MCF 10A (cell line): ENCODE data around the gene KLHL15. TPM values are rescaled to one million over a fixed set of nuclear protein-coding genes. Genes with fewer than 3 reads are reported as not detected.
"Not testable (repeated sequence)": the region's sequence is repeated elsewhere in the genome, so short reads cannot be mapped to it uniquely, and the experiment has no call there.

ENCODE experiments used
- BruUV-seq: library from RNA; stranded (reverse); fragments of 400-500 nt; replicated peaks from 2 replicates; lab custom pipeline; 2021; lab: Mats Ljungman, UMichigan
- CTCF ChIA-PET: fragments of 300-600 bp; sonication (Branson Sonifier 250); formaldehyde crosslinking; extraction: SDS; loops from one replicate; lab custom pipeline; 2021; ENCODE audit warnings: antibody characterized with exemption, inconsistent platforms; lab: Yijun Ruan, JAX
- POLR2A ChIA-PET: fragments of 300-600, 350-650 bp; sonication (Branson Sonifier 250); formaldehyde crosslinking; extraction: SDS; loops from one replicate; lab custom pipeline; 2020; ENCODE audit warnings: antibody characterized with exemption, inconsistent platforms; lab: Yijun Ruan, JAX
- DNase-seq: peaks from one replicate; pipeline ENCODE4 v3.0.0-alpha.2; 2018; ENCODE audit not compliant: unreplicated experiment
- H3K27ac Mint-ChIP-seq: one replicate; pipeline ENCODE4 v1.8.0; 2022; ENCODE audit warnings: mild to moderate bottlenecking, low read depth, mixed read lengths; ENCODE audit not compliant: unreplicated experiment
- H3K27me3 Mint-ChIP-seq: one replicate; pipeline ENCODE4 v1.8.0; 2022; ENCODE audit warnings: mixed read lengths; ENCODE audit not compliant: insufficient read depth, unreplicated experiment
- H3K36me3 Mint-ChIP-seq: one replicate; pipeline ENCODE4 v1.8.0; 2022; ENCODE audit warnings: mild to moderate bottlenecking, moderate library complexity, mixed read lengths; ENCODE audit not compliant: insufficient read depth, unreplicated experiment
- H3K4me1 Mint-ChIP-seq: one replicate; pipeline ENCODE4 v1.8.0; 2022; ENCODE audit warnings: mixed read lengths; ENCODE audit not compliant: insufficient read depth, unreplicated experiment
- H3K4me3 Mint-ChIP-seq: one replicate; pipeline ENCODE4 v1.8.0; 2022; ENCODE audit warnings: mild to moderate bottlenecking, moderate library complexity, mixed read lengths; ENCODE audit not compliant: unreplicated experiment
- H3K9me3 Mint-ChIP-seq: one replicate; pipeline ENCODE4 v1.8.0; 2022; ENCODE audit warnings: mixed read lengths; ENCODE audit not compliant: unreplicated experiment
- CTCF ChIP-seq: fragments of 200-600 bp; IDR thresholded peaks from one replicate; pipeline ENCODE4 v1.8.0; 2022; ENCODE audit warnings: antibody characterized with exemption, mild to moderate bottlenecking; ENCODE audit not compliant: unreplicated experiment
- intact Hi-C: fragments of 100-400 bp; cut with micrococcal nuclease; formaldehyde crosslinking; loops from 2 replicates; pipeline ENCODE4 v1.14.1; 2022
- total RNA-seq: library from RNA; stranded (reverse); gene quantifications from 2 replicates; pipeline ENCODE4 v1.2.3, GENCODE V29; 2022

Gene KLHL15
- total RNA-seq, 1 experiment from 2014 or later: 4.8 TPM

- ChIA-PET CTCF (no interaction called here), POLR2A (no interaction called here)
- Mint-ChIP-seq H3K36me3 (peaks cover 25% of the 10 kb centered on the region), H3K27me3 (peaks cover 63% of the 10 kb centered on the region), H3K9me3 (no peaks in the 10 kb centered on the region), H3K27ac (no peak overlapping the region), H3K4me3 (no peak overlapping the region), H3K4me1 (no peaks in the 10 kb centered on the region)
- no TSS peak for BruUV-seq
- no peak for DNase-seq
- intact Hi-C loops: no loop called here
- no peak for TF ChIP-seq CTCF
Observed at GRCh38 chrX:23978491-23978890, 48.5 kb downstream of the KLHL15 start.

- H3K4me1 Mint-ChIP-seq, CTCF ChIA-PET, H3K9me3 Mint-ChIP-seq, DNase-seq, H3K4me3 Mint-ChIP-seq, BruUV-seq, H3K36me3 Mint-ChIP-seq, H3K27ac Mint-ChIP-seq, POLR2A ChIA-PET, intact Hi-C loops: not testable (repeated sequence)
- H3K27me3 Mint-ChIP-seq: peaks cover 47% of the 10 kb centered on the region
Observed at GRCh38 chrX:23965630-23966029, 61.4 kb downstream of the KLHL15 start.

- POLR2A ChIA-PET: no interaction called here
- no peaks in the 10 kb centered on the region for H3K36me3 Mint-ChIP-seq
- DNase-seq: no peak
Observed at GRCh38 chrX:23964191-23964590, 62.8 kb downstream of the KLHL15 start.

GRCh38 chrX:23959781-23960180 lies 67.2 kb downstream of the KLHL15 start:
- no peak for DNase-seq
- H3K9me3 Mint-ChIP-seq: no peaks in the 10 kb centered on the region
- BruUV-seq: no TSS peak
- no peaks in the 10 kb centered on the region for H3K4me1 Mint-ChIP-seq
- intact Hi-C loops: no loop called here
- H3K4me3 Mint-ChIP-seq: no peak overlapping the region
- no peak for TF ChIP-seq CTCF
- no peak overlapping the region for H3K27ac Mint-ChIP-seq
- peaks cover 37% of the 10 kb centered on the region for H3K27me3 Mint-ChIP-seq
- H3K36me3 Mint-ChIP-seq: no peaks in the 10 kb centered on the region
- POLR2A ChIA-PET: no interaction called here
- CTCF ChIA-PET: no interaction called here

More at GRCh38 chrX:23964191-23964590, 62.8 kb downstream of the KLHL15 start:
- BruUV-seq: no TSS peak
- Mint-ChIP-seq H3K27ac (no peak overlapping the region), H3K27me3 (peaks cover 56% of the 10 kb centered on the region), H3K4me3 (no peak overlapping the region), H3K4me1 (no peaks in the 10 kb centered on the region), H3K9me3 (no peaks in the 10 kb centered on the region)
- intact Hi-C loops: no loop called here
- CTCF ChIA-PET: no interaction called here
- TF ChIP-seq CTCF: no peak

GRCh38 chrX:23954396-23954795 lies 72.6 kb downstream of the KLHL15 start:
- POLR2A ChIA-PET: no interaction called here
- Mint-ChIP-seq H3K27ac (no peak overlapping the region), H3K36me3 (peaks cover 6% of the 10 kb centered on the region), H3K4me3 (no peak overlapping the region), H3K9me3 (no peaks in the 10 kb centered on the region), H3K27me3 (peaks cover 20% of the 10 kb centered on the region), H3K4me1 (peaks cover 7% of the 10 kb centered on the region)
- no peak for DNase-seq
- CTCF ChIA-PET: interaction anchor here (0.6 kb wide), 1 partner anchor 412 kb away, joined by 3 read pairs; no protein-coding TSS in a partner anchor
- BruUV-seq: no TSS peak
- intact Hi-C loops: no loop called here
- no peak for TF ChIP-seq CTCF
